ENCODE measurements around the gene USP7.
"Not testable (repeated sequence)": the region's sequence is repeated elsewhere in the genome, so short reads cannot be mapped to it uniquely, and the experiment has no call there.

The USP7 gene

GRCh38 chr16:8850279-8850885, 113.3 kb downstream of the USP7 start:
- ATAC-seq (replicated peaks), result peak; percentile 57 to 64
- no peak overlapping the region for H3K4me3 Mint-ChIP-seq
- H3K9me3 Mint-ChIP-seq, result no peaks in the 10 kb centered on the region

GRCh38 chr16:8849411-8850011, 114.2 kb downstream of the USP7 start:
- Mint-ChIP-seq H3K9me3 (no peaks in the 10 kb centered on the region), H3K36me3 (peaks cover 29 to 51% of the 10 kb centered on the region in 2 donors), H3K4me3 (peak overlapping the region in 1 of 2 donors; percentile 30), H3K27me3 (no peaks in the 10 kb centered on the region), H3K27ac (peak overlapping the region; percentile 85), H3K4me1 (peaks cover 25 to 29% of the 10 kb centered on the region in 2 donors)
- no peak for DNase-seq
- no peak for ATAC-seq (replicated peaks)

More at GRCh38 chr16:8850279-8850885, 113.3 kb downstream of the USP7 start:
- peaks cover 27 to 50% of the 10 kb centered on the region in 2 donors for H3K36me3 Mint-ChIP-seq
- H3K27ac Mint-ChIP-seq, result peak overlapping the region; percentile 85
- H3K4me1 Mint-ChIP-seq, result peaks cover 25 to 26% of the 10 kb centered on the region in 2 donors
- DNase-seq, result no peak
- H3K27me3 Mint-ChIP-seq, result no peaks in the 10 kb centered on the region

GRCh38 chr16:8848939-8849391, 114.7 kb downstream of the USP7 start:
- no peaks in the 10 kb centered on the region for H3K9me3 Mint-ChIP-seq
- DNase-seq, result no peak
- peak overlapping the region; percentile 85 for H3K27ac Mint-ChIP-seq
- no peaks in the 10 kb centered on the region for H3K27me3 Mint-ChIP-seq
- ATAC-seq (replicated peaks), result no peak
- H3K36me3 Mint-ChIP-seq, result peaks cover 34 to 57% of the 10 kb centered on the region in 2 donors
- H3K4me1 Mint-ChIP-seq, result peaks cover 30 to 31% of the 10 kb centered on the region in 2 donors
- H3K4me3 Mint-ChIP-seq, result no peak overlapping the region

GRCh38 chr16:8848231-8848938, 115.3 kb downstream of the USP7 start:
- H3K36me3 Mint-ChIP-seq, result peaks cover 39 to 61% of the 10 kb centered on the region in 2 donors
- DNase-seq, result no peak
- no peak overlapping the region for H3K27ac Mint-ChIP-seq
- H3K9me3 Mint-ChIP-seq, result no peaks in the 10 kb centered on the region
- H3K4me3 Mint-ChIP-seq, result no peak overlapping the region
- ATAC-seq (replicated peaks), result no peak
- peaks cover 31 to 36% of the 10 kb centered on the region in 2 donors for H3K4me1 Mint-ChIP-seq
- no peaks in the 10 kb centered on the region for H3K27me3 Mint-ChIP-seq

GRCh38 chr16:8847623-8848022, 116.1 kb downstream of the USP7 start:
- no peaks in the 10 kb centered on the region for H3K27me3 Mint-ChIP-seq

GRCh38 chr16:8847145-8847544, 116.6 kb downstream of the USP7 start:
- H3K4me3 Mint-ChIP-seq, result no peak overlapping the region
- peaks cover 41 to 61% of the 10 kb centered on the region in 2 donors for H3K36me3 Mint-ChIP-seq
- peak overlapping the region; percentile 48 for H3K27ac Mint-ChIP-seq
- peaks cover 36% of the 10 kb centered on the region in 2 donors for H3K4me1 Mint-ChIP-seq
- DNase-seq (no peak), ATAC-seq (replicated peaks) (no peak)
- H3K27me3 Mint-ChIP-seq, result no peaks in the 10 kb centered on the region
- no peaks in the 10 kb centered on the region for H3K9me3 Mint-ChIP-seq

More at GRCh38 chr16:8847623-8848022, 116.1 kb downstream of the USP7 start:
- DNase-seq (no peak), ATAC-seq (replicated peaks) (no peak)
- H3K27ac Mint-ChIP-seq, result peak overlapping the region; percentile 48
- H3K4me3 Mint-ChIP-seq, result no peak overlapping the region
- peaks cover 31 to 36% of the 10 kb centered on the region in 2 donors for H3K4me1 Mint-ChIP-seq
- H3K36me3 Mint-ChIP-seq, result peaks cover 38 to 61% of the 10 kb centered on the region in 2 donors
- no peaks in the 10 kb centered on the region for H3K9me3 Mint-ChIP-seq

GRCh38 chr16:8846401-8846932, 117.2 kb downstream of the USP7 start:
- Mint-ChIP-seq H3K4me3 (no peak overlapping the region), H3K27me3 (no peaks in the 10 kb centered on the region), H3K9me3 (no peaks in the 10 kb centered on the region), H3K4me1 (peaks cover 35 to 36% of the 10 kb centered on the region in 2 donors), H3K36me3 (peaks cover 41 to 61% of the 10 kb centered on the region in 2 donors), H3K27ac (no peak overlapping the region)
- no peak for DNase-seq
- ATAC-seq (replicated peaks), result no peak

- DNase-seq (no peak), ATAC-seq (replicated peaks) (no peak)
- Mint-ChIP-seq H3K9me3 (no peaks in the 10 kb centered on the region), H3K4me3 (no peak overlapping the region), H3K27me3 (no peaks in the 10 kb centered on the region), H3K27ac (no peak overlapping the region), H3K4me1 (peaks cover 33 to 35% of the 10 kb centered on the region in 2 donors), H3K36me3 (peaks cover 41 to 57% of the 10 kb centered on the region in 2 donors)
Measured at GRCh38 chr16:8845699-8846298, 117.9 kb downstream of the USP7 start.

- DNase-seq; H3K27ac Mint-ChIP-seq; ATAC-seq (replicated peaks); H3K27me3 Mint-ChIP-seq; H3K9me3 Mint-ChIP-seq; H3K4me3 Mint-ChIP-seq: not testable (repeated sequence)
- H3K4me1 Mint-ChIP-seq, result peaks cover 16 to 18% of the 10 kb centered on the region in 2 donors
- H3K36me3 Mint-ChIP-seq, result peaks cover 32 to 39% of the 10 kb centered on the region in 2 donors
Measured at GRCh38 chr16:8843296-8843695, 120.4 kb downstream of the USP7 start.

Measured in stimulated activated naive B cell treated with anti-CD40 and anti-IgM and Interleukin-4, amounts not matched to agents 10 μg/mL and 1 μg/mL and 100 μg/mL, for 72 hours (primary cell).